ENCODE results near the gene MLLT3.
A peak's percentile ranks its signal among the peaks of the same experiment; 100 is the strongest.

MLLT3 gene

GRCh38 chr9:20478786-20479185 lies 143.5 kb downstream of the MLLT3 start (continued):
- TF ChIP-seq TSHZ2 (CRISPR knock-in tag; IDR thresholded peaks at IDR 0.05), result no peak

GRCh38 chr9:20477940-20478620 lies 144.2 kb downstream of the MLLT3 start:
- peak; percentile 69 for ATAC-seq

DNA sequence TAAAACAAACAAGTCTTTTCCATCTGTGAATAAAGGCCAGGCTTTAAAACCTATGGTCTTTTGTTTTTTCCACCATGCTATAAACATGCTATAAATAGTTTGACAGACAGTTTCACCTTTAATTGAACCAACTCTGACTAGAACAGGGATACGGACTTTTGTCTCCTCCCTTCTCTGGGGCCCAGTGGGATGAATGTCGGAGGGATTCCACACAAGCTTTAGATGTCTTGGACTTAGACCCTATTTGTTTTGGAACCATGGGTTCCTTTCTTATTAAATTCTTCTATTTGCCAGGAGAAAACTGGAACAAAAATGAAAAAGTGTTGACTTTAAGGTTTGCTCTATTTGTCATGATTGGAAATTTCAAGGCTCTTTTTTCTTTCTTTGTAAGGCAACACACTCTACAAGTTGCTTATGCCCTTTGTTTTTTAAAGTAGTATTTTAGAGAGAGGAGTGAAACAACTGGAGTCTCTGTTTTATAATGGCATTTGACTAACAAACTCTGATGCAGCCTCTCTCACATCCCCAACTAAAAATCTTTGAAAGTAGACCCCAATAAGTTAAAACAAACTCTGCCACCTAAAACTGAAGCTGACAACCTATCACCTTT lies 145.3 kb downstream of the MLLT3 start:
- no peak for TF ChIP-seq PPARA (CRISPR knock-in tag; IDR thresholded peaks at IDR 0.05; ENCODE audit: borderline replicate concordance)
- no peak for ATAC-seq

More at GRCh38 chr9:20477940-20478620, 144.2 kb downstream of the MLLT3 start:
- TF ChIP-seq ISL1 (CRISPR knock-in tag; IDR thresholded peaks at IDR 0.05) (no peak), TSHZ2 (CRISPR knock-in tag; IDR thresholded peaks at IDR 0.05) (no peak), PPARA (CRISPR knock-in tag; IDR thresholded peaks at IDR 0.05; ENCODE audit: borderline replicate concordance) (no peak), SNAI2 (CRISPR knock-in tag; IDR thresholded peaks at IDR 0.05) (no peak), CSDC2 (CRISPR knock-in tag; IDR thresholded peaks at IDR 0.05) (no peak), ZNF8 (CRISPR knock-in tag; IDR thresholded peaks at IDR 0.05) (no peak), ZFP3 (CRISPR knock-in tag; IDR thresholded peaks at IDR 0.05) (no peak), OSR1 (CRISPR knock-in tag; IDR thresholded peaks at IDR 0.05) (no peak)
- TF ChIP-seq, protein P1, sequence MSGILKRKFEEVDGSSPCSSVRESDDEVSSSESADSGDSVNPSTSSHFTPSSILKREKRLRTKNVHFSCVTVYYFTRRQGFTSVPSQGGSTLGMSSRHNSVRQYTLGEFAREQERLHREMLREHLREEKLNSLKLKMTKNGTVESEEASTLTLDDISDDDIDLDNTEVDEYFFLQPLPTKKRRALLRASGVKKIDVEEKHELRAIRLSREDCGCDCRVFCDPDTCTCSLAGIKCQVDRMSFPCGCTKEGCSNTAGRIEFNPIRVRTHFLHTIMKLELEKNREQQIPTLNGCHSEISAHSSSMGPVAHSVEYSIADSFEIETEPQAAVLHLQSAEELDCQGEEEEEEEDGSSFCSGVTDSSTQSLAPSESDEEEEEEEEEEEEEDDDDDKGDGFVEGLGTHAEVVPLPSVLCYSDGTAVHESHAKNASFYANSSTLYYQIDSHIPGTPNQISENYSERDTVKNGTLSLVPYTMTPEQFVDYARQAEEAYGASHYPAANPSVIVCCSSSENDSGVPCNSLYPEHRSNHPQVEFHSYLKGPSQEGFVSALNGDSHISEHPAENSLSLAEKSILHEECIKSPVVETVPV (CRISPR knock-in tag; IDR thresholded peaks at IDR 0.05), result no peak
- TF ChIP-seq, protein P2, sequence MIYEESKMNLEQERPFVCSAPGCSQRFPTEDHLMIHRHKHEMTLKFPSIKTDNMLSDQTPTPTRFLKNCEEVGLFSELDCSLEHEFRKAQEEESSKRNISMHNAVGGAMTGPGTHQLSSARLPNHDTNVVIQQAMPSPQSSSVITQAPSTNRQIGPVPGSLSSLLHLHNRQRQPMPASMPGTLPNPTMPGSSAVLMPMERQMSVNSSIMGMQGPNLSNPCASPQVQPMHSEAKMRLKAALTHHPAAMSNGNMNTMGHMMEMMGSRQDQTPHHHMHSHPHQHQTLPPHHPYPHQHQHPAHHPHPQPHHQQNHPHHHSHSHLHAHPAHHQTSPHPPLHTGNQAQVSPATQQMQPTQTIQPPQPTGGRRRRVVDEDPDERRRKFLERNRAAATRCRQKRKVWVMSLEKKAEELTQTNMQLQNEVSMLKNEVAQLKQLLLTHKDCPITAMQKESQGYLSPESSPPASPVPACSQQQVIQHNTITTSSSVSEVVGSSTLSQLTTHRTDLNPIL (CRISPR knock-in tag; IDR thresholded peaks at IDR 0.05; ENCODE audit: low read depth), result no peak

- ATAC-seq, result no peak
- TF ChIP-seq, protein P2 (CRISPR knock-in tag; IDR thresholded peaks at IDR 0.05; ENCODE audit: low read depth), result no peak
- TF ChIP-seq TSHZ2 (CRISPR knock-in tag; IDR thresholded peaks at IDR 0.05) (no peak), SNAI2 (CRISPR knock-in tag; IDR thresholded peaks at IDR 0.05) (no peak), ARNTL (CRISPR knock-in tag; IDR thresholded peaks at IDR 0.05; ENCODE audit: borderline replicate concordance, low read depth) (no peak), ESRRG (CRISPR knock-in tag; IDR thresholded peaks at IDR 0.05) (no peak), OSR1 (CRISPR knock-in tag; IDR thresholded peaks at IDR 0.05) (no peak), PPARA (CRISPR knock-in tag; IDR thresholded peaks at IDR 0.05; ENCODE audit: borderline replicate concordance) (no peak), ZFP3 (CRISPR knock-in tag; IDR thresholded peaks at IDR 0.05) (no peak), ZC3H10 (CRISPR knock-in tag; IDR thresholded peaks at IDR 0.05) (no peak)
Observed at GRCh38 chr9:20474496-20474895, 147.8 kb downstream of the MLLT3 start.

All from SK-N-SH treated with all-trans-retinoic acid at 6 μM for 48 hours (cell line).